Inferior parietal cortex (tissue), 1 donor: ENCODE results near the gene APBA3.
"Not testable (repeated sequence)": the region's sequence is repeated elsewhere in the genome, so short reads cannot be mapped to it uniquely, and the experiment has no call there.

Experiments
- DNase-seq: peaks from one replicate; pipeline ENCODE4 v3.0.0-alpha.2; 2016; ENCODE audit errors: extremely low spot score

APBA3 gene

DNA sequence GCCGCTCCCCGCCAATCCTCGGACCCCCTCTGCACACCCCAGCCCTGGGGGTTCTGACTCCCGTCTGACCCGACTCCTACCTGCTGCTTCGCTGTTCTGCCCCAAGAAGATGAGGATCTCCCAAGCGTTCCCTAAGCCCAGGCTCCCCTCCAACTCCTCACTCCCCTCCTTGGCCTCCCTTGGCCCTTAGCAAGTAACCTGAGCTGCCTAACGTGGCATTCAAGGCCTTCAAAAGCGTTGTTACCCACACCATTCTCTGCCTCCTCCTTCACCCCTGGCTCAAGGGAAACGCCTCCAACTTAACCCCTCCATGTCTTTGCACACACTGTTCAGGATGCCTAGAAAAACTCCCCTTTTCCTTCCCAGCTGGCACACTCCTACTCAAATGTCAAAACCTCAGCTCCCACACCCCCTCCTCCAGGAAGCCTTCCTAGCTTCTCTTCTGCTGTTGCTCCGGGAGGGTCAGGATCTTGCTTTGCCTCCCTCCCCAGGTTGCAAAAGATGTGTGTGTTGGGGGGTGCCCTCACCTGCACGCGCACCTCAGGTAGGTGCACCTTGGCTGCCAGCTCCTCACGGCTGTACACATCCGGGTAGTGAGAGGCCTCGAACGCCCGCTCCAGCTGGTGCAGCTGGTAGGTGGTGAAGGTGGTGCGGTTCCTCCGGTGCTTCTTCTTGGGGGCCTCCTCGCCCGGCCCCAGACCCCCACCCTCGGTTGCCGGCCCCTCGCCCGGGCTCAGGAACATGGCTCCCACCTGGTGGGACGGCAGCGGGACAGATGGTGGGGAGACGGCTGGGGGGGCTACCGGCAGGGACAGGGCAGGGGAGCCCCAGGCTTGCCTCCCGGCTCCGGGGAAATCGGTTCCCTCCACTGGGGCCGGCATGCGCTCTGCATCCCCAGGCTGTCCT is 9.8 kb upstream of the APBA3 start:
- DNase-seq: no peak

DNA sequence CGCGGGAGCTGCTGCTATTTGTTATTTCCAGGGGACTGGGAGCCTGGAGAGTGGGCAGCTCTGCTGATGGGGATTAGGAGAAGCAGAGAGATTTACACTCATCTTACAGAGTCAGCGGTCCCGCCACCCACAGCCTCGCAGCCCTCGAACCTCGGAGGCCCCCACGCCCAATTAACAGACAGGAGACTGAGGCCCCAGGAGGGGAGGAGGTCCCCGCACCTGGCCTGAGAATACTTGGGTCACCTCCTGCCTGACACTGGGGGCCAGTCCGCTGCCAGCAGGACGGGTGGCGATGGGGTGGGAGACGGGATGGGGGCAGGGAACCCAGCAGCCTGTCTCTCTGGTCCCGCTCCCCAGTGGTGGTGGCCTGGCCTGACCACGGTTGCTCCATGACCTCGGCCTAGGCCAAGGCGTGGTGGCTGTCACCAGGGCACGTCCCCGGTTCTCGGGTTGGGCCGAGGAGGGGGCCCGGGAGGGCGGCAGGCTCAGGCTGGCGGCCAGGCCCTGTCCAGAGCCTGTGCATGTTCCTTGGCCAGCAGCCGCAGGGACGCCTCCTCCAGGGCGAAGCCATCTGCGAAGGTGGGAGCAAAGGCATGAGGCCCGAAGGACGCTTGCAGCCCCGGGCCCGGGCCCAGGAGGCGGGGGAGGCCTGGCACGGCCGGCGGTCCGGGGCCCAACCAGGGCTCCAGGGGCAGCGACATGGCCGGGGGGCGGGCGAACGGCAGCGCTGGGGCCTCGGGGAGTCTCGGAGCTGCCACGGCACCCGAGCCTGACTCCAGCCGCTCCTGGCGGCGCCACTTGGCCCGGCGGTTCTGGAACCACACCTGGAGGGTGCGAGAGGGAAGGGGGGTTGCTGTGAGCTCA is 8.9 kb upstream of the APBA3 start:
- no peak for DNase-seq

DNA sequence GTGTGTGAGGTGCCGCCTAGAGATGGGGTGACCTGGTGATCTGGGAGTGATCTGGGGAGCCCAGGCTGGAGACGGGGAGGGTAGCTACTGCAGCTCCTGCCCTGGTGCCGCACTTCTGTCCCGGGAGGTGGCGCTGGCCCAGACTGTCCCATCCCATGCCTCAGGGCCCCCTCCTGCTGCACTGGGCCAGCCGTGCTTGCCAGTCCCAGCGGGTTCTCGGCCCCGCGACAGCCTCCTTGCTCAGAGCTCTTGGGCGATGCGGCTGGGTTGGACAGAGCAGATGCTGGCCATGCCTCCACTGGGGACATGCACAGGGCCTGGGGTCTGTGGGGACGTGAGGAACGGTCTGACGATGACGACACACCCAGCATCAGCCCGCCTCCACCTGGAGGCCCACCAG is 8.0 kb upstream of the APBA3 start:
- no peak for DNase-seq

DNA sequence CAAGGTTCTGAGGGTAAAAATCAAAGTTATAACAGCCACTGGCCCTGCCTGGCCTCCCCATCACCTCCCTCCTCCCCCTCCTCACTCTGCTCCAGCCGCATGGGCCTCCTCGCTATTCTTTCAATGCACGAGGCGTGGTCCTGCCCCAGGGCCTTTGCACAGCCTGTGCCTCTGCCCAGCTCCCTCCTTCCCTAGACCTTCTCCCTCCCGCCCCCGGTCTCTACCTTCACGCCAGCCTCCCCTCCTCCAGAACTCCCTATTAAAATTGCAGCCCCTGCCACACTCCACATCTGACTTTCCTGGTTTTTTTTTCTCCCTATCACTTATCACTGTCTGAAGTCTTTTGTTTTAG is 7.2 kb upstream of the APBA3 start:
- no peak for DNase-seq

DNA sequence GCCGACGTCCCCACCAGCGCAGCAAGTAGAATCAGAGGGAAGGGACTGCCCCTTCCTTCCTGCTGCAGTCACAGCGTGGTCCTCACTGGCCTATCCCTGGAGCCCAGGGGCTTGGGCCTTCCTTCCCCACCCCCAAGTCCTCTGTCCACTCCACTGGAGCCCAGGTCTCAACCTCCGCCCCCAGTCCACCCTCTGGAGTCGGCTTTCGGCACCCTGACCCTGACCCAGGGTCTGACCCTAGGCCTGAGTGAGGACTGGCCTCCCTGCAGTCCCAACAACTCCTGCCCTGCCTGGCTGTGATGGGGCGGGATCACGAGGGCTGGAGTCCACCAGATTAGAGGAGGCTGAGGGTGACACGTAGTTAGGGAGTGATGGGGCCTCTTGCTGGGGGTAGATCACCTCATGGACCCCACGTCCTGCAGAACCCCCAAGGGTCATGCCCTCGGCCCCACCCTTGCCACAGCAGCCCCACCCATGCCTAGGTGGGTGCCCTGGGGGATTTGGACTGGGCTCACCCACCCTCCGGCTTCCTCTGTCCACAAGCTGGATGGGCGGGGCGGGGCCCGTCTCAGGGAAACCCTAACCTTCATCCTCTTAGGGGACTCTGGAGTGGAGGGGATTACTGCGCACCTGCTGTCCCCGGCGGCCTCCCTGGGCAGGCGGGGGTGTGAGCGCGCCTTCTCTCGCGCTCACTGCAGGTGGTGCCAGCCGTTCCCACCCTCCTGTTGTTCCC is 6.7 kb upstream of the APBA3 start:
- no peak for DNase-seq

DNA sequence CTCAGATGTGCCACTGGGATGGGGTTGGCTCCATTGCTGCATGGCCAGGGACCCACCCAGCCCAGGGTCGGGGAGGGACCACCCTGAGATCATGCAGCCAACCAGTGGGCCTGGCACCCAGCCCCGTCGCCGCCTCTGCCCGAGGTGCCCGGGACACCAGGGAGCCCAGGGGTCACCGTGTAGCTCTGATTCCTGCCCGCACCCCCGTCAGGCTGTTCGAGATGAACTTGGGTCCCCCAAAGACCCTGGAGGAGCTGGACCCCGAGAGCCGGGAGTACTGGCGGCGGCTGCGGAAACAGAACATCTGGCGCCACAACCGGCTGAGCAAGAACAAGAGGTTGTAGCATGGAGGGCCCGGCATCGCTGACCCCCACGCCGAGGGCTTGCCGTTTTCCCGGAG is 5.6 kb upstream of the APBA3 start:
- no peak for DNase-seq

DNA sequence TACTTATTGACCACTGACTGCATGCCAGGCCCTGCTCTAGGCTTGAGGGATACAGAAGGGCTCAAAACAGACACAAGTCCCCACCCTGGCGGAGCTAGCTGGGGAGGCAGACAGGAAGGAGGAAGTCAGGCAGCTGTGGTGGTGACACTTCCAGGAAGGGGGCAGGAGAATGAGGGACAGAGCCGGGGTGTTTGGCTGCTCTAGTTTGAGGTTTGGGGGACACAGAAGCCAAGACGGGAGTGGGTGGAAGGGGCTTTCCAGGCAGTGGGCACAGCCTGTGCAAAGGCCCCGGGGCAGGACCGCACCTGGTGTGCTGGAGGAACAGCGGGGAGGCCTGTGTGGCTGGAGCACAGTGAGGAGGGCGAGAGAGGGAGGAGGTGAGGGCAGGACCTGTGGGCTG is 5.0 kb upstream of the APBA3 start:
- no peak for DNase-seq

DNA sequence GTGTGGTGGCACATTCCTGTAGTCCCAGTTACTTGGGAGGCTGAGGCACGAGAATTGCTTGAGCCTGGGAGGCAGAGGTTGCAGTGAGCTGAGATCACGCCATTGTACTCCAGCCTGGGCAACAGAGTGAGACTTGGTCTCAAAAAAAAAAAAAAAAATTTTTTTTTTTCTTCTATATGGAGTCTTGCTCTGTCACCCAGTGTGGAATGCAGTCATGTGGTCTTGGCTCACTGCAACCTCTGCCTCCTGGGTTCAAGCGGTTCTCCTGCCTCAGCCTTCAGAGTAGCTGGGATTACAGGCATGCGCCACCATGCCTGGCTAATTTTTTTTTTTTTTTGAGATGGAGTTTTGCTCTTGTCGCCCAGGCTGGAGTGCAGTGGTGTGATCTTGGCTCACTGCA is 4.3 kb upstream of the APBA3 start:
- DNase-seq: not testable (repeated sequence)

DNA sequence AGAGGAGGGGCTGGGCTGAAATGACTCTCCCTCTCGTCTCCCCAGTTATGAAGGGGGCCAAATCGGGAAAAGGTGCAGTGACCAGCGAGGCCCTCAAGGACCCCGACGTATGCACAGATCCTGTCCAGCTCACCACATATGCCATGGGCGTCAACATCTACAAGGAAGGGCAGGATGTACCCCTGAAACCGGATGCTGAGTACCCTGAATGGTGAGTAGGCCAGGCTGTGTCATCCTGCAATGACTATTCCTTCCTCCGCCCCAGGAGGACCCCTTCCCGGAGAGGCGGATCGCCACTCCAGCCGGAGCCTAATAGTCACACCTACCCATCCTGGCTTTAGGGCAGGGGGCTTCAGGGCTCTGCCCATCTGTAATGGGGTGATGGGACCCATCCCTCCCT is 3.6 kb upstream of the APBA3 start:
- DNase-seq: no peak

DNA sequence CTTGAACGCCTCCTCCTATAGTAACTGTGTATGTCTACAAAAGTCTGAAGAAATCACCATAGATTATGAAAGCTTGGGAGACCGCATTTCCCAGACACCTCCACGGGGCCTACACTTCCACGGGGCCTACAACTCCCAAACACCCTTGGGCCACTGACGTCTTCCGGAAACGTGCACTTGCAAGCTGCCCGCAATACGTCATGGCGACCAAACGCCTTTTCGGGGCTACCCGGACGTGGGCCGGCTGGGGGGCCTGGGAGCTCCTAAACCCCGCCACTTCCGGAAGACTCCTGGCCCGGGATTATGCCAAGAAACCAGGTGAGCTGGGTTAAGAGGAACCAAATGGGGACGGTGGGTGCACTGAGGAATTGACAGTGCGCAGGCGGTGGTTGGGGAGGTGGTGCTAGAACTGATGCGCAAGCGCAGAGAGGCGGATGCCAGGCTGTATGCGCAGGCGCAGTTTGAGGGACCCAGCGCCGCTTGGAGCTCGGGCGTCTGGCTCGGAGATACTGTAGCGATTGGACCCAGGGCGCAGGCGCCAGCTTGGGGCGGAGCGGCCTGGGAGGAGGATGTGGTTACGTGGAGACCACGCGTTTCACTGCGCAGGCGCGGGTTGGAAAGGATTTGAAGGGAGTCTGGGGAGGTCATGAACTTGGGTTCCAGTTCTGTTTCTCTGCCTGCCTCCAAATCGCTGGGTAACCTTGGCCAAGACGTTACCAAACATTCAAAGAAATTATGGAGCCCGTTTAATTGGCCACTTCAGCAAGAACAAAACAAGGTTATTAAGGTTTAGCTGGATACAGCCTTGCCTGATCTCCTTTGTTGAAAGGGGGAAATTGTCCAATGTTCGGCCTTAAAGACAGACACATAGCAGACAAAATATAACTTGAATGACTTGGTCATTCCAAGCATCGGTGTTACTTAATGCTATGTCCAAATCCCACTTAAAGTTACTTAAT is 1.3 kb upstream of the APBA3 start, which contains the start of gene MRPL54:
Gene MRPL54 (plus strand): TSS at position 182 of the 959 bp plus-strand sequence. CDS start 19 bp downstream, at position 201.
- peak; percentile 99 for DNase-seq

DNA sequence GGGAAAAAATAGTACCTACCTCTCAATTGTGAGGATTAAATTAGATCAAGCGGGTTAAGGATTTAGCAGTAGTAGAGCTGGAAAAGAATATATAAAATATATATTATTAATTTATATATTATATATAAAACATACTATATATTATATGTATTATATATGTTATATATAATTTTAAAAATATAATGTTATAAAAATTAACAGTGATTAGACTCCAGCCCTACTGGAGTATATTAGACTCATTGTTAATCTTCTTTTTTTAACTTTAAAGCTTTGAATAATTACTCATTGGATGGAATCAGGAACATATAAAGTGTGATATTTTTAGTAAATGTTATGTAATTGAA is 610 bp upstream of the APBA3 start:
- no peak for DNase-seq

DNA sequence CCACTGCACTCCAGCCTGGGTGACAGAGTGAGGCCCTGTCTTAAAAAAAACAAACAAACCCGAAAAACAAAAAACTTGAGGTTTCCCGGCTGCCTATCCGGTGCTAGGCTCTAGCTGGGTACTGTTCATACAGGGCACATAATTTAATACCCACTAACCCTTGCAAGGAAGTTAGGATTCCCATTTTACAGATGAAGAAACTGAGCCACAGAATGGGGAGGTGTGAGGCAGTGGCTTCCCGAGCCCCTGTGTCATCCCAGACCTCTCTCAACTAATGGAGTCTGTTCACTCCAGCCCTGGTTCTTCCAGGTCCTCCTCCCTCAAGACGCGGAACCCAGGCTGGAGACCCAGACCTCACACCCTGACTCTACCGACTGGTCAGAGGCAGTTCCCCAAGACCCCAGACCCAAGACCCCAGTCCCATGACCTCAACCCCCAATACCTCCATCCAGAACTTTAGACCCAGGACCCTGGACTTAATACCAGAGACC is 576 bp downstream of the APBA3 start:
- no peak for DNase-seq

DNA sequence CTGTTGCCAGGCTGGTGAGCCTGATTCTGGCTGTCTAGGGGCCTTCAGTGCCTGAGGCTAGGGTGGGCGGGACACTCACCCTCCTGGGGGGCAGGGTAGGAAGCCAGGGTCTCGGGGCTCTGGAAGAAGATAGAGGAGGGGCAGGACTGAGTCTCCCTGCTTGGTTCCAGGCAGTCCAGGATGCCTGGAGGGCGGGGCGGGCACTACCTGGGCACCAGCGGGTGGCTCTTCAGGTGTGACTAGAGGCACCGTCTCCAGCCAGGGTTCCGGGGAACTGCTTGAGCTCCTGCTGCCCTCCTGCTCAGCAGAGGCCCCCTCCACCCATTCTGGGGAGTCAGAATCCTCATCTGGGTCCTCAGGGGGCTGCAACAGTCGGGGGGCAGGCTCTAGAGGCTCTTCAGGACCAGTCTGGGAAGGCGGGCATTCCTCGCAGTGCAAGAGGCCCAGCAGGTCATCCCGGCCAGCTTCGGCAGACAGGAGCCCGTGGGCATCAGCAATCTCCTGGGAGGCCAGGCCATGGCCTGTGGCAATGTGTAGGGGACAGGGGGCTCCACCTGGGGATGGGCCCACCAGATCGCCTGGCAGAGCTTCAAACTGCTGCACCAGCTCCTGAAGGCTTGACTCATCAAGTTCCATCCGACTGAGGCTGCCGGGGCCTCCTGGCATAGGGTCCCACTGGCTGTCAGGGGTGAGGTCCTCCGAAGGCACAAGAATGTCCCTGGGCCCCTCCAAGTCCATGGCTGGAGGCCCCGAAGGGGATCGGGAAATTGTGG is 1.8 kb downstream of the APBA3 start:
- no peak for DNase-seq

DNA sequence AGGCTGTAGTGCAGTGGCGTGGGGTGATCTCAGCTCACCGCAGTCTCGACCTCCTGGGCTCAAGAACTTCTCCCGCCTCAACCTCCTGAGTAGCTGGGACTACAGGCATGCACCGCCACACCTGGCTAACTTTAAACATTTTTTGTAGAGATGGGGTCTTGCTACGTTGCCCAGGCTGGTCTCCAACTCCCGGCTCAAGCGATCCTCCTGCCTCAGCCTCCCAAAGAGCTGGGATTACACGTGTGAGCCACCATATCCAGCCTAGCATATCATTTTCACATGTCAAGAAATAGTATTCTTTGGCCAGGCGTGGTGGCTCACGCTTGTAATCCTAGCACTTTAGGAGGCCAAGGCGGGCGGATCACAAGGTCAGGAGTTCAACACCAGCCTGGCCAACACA is 3.2 kb downstream of the APBA3 start:
- not testable (repeated sequence) for DNase-seq

DNA sequence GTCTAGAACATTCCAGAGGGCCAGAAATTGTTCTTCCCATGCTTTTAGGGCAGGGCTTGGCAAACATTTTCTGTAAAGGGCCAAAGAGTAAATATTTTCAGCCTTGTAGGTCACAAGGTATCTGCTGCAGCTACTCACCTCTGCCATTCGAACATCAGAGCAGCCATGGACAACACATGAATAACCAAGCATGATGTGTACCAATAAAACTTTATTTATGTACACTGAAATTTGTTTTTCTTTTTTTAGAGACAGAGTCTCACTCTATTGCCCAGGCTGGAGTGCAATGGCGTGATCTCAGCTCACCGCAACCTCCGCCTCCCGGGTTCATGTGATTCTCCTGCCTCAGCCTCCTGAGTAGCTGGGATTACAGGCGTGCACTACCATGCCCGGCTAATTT is 3.8 kb downstream of the APBA3 start:
- not testable (repeated sequence) for DNase-seq

DNA sequence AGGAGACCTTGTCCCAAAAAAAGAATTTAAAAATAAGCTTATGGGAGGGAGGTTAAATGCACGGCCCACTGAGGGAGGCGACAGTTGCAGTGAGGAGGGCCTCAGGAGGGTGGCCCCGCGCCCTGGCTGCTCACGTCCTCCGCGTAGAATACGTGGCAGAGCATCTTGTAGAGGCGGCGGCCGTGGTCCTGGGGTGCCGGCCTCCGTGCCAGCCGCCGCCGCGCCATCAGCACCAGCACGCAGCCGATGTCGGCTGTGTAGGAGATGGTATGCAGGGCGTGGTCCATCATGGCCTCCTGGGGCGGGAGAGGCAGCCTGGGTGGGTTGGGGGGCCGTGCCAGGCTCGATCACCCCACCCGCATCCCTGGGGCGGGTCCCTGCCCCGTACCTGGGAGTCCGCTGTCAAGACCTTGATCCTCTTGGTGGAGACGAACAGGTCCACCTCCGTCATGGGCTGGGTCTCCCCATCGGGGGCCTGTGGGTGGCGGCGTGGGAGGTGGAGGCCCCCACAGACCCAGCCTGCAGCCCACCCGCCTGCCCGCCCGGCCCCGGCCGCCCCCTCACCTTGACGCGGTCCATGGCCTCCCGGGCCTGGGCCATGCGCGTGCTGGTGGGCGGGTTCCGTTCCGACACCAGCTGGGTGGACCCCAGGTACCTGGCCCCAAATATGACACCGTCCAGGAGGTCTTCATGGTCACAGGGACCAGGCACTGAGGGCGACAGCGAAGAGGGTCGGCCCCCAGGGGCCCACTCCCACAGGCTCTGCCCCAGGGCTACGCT is 7.7 kb downstream of the APBA3 start:
- no peak for DNase-seq

DNA sequence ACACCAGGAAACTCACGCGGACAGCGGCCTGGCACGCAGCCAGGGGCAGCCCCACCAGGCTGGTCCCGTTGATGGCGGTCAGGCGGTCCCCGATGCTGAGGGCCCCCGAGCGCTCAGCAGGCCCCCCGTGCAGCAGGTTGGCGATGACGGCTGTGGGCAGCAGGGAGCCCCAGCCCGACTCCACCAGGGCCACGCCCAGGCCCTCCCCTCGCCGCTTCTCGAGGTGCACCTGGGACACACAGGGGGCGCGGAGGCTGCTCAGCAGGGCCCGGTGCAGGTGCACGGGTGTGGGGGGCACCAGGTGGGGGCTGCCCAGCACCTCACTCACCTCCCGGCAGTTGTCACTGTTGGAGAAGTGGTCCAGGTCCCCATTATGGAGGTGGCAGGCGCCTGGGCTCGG is 9.0 kb downstream of the APBA3 start:
- DNase-seq: no peak

DNA sequence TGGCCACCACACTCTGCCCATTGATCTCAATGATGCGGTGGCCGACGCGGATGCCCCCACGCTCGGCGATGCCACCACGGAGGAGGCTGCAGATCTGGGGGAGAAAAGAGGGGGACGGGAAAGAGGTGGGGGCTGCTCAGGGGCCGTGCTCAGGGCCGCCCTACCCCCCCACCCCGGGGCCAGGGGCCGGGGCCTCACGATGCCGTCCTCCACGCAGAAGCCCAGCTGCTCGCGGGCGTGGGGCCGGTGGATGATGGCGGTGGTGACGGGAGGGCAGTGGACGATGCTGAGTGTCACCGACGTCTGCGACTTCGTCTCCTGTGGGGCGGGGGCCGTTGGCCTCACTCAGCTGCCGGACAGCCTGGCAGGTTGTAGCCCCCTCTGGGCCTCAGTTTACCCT is 10.3 kb downstream of the APBA3 start:
- DNase-seq: no peak

DNA sequence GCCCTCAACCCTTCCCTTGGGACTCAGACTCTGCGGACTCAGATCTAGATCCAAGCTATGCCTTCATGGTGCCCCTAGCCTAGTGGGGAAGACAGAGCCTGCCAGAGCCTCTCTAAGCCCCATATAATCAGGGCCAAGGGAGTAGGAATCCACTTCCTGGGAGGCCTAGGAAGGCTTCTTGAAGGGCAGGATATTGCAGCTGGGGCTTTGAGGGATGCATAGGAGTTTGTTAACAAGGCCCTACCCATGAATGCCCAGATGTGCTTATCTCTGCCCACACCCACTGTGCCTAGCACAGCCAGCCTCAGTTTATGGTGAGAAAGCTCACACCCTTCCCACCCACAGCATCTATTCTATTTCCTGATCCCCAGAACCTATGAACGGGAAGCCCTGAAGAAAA is 11.3 kb downstream of the APBA3 start:
- DNase-seq: no peak
